T47D (cell line): ENCODE data around the gene PACS1.

Source experiments
- DNase-seq, 2 experiments: peaks; one replicate each; pipeline versions ENCODE4 v3.0.0 to v3.0.0-alpha.2; 2011 to 2012; ENCODE audit warnings: low read depth in 1 of 2, low spot score in 1 of 2
- JUND ChIP-seq: IDR thresholded peaks from 2 replicates; pipeline ENCODE4 v1.6.1; 2012; ENCODE audit warnings: low read depth
- in situ Hi-C: cut with HindIII; loops from 2 replicates; pipeline ENCODE4 v1.10.0; 2016; ENCODE audit warnings: low sequenced_read_pairs, low pct_unique_long_range_greater_than_20kb

The PACS1 gene

GRCh38 chr11:66226101-66226500 is 156.0 kb downstream of the PACS1 start:
- in situ Hi-C loops = no loop called here
- TF ChIP-seq JUND = no peak

GRCh38 chr11:66227700-66228099 is 157.6 kb downstream of the PACS1 start:
- in situ Hi-C loops = no loop called here
- DNase-seq = no peak
- TF ChIP-seq JUND = no peak

More at GRCh38 chr11:66226101-66226500, 156.0 kb downstream of the PACS1 start:
- no peak for DNase-seq

GRCh38 chr11:66228521-66228920 is 158.4 kb downstream of the PACS1 start:
- peak in 1 of 2 experiments; percentile 51 for DNase-seq
- in situ Hi-C loops = no loop called here
- TF ChIP-seq JUND = no peak

- in situ Hi-C loops = no loop called here
- no peak for TF ChIP-seq JUND
- no peak for DNase-seq
Measured at GRCh38 chr11:66230156-66230555, 160.1 kb downstream of the PACS1 start.

GRCh38 chr11:66230978-66231377 is 160.9 kb downstream of the PACS1 start:
- in situ Hi-C loops = no loop called here
- no peak for DNase-seq
- no peak for TF ChIP-seq JUND

GRCh38 chr11:66231561-66231960 is 161.5 kb downstream of the PACS1 start:
- no peak for DNase-seq
- in situ Hi-C loops = no loop called here

GRCh38 chr11:66232769-66233168 is 162.7 kb downstream of the PACS1 start:
- DNase-seq = no peak
- TF ChIP-seq JUND = no peak
- in situ Hi-C loops = no loop called here

More at GRCh38 chr11:66231561-66231960, 161.5 kb downstream of the PACS1 start:
- TF ChIP-seq JUND = no peak

- DNase-seq = no peak
- no peak for TF ChIP-seq JUND
- in situ Hi-C loops = no loop called here
Measured at GRCh38 chr11:66233301-66233700, 163.2 kb downstream of the PACS1 start.

GRCh38 chr11:66235141-66235540 is 165.1 kb downstream of the PACS1 start:
- no peak for DNase-seq
- TF ChIP-seq JUND = no peak
- in situ Hi-C loops = no loop called here

GRCh38 chr11:66237867-66238266 is 167.8 kb downstream of the PACS1 start:
- no peak for TF ChIP-seq JUND
- in situ Hi-C loops = no loop called here
- peak in 1 of 2 experiments; percentile 20 for DNase-seq

- DNase-seq = no peak
- TF ChIP-seq JUND = no peak
Measured at GRCh38 chr11:66238786-66239413, 168.8 kb downstream of the PACS1 start.

GRCh38 chr11:66239511-66239910 is 169.4 kb downstream of the PACS1 start:
- in situ Hi-C loops = no loop called here
- TF ChIP-seq JUND = no peak
- no peak for DNase-seq

More at GRCh38 chr11:66238786-66239413, 168.8 kb downstream of the PACS1 start:
- in situ Hi-C loops = no loop called here

GRCh38 chr11:66239998-66240780 is 170.1 kb downstream of the PACS1 start:
- no peak for TF ChIP-seq JUND
- no peak for DNase-seq
- in situ Hi-C loops = no loop called here
